HG03196 (cell line): Measurements from ENCODE around the gene HNRNPK.

Experiments
- ATAC-seq: cut with Tn5 transposase; IDR thresholded peaks from one replicate; pipeline ENCODE4 v1.9.1; 2021; ENCODE audit not compliant: unreplicated experiment

The HNRNPK gene

DNA sequence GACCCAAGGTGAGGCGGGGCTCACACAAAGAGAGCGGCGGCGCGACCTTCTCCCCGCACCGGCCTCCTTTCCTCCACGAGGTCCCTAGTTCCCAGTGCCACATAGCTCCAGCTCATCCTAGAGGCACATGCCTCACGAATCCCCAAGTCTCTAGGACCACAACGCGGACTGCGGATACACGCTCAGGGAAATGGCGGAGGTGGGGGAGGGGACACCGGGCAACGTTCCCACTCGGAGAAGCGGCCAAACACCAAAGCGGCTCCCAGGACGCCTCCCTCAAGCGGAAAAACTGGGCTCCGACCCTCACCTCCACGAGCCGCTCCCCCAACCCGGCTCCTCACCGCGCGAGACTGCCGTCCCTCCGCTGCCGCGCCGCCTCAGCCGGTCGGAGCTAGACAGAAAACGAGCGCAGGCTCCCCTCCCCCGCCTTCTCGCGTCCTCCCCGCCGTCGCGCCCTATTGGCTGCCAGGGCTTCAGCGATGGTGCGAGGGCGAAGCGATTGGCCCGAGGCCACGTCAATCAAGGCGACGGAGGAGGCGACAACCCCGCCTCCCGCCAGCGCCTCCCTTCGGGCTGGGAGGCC, at the start of gene HNRNPK:
Gene HNRNPK (minus strand): TSS at position 404 of the 583 bp plus-strand sequence. CDS start 1,963 bp downstream, outside the sequence.
- ATAC-seq = peak; percentile 84

DNA sequence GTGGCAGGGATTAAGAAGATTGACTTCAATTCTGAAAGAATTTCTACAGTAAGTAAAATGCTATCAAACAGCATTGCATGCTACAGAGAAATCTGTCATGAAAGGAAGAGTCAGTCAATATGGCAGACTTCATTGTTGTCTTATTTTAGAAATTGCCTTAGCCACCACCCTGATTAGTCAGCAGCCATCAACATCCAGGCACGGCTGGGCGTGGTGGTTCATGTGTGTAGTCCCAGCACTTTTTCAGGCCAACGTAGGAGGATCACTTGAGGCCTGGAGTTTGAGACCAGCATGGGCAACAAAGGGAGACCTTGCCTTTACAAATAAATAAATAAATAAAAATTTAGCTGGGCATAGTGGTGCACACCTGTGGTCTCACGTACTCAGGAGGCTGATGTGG, 47.2 kb upstream of the HNRNPK start:
- ATAC-seq = no peak

DNA sequence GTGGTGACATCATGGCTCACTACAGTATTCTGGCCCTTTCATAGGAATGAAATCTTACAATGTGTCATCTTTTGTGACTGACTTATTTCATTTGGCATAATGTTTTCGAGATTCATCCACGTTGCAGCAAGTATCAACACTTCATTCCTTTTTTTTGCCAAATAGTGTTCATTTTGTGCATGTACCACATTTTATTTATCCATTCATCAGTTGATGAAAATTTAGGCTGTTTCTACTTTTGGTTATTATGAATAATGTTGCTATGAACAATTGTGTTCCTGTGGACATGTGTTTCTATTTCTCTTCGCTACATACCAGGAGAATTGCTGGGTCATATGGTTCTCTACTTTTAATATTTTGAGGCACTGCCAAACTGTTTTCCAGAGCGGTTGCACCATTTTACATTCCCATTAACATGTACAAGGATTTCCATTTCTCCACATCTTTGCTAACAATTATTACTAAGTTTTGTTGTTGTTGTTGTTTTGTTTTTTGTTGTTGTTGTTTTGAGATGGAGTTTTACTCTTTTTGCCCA, 44.1 kb upstream of the HNRNPK start:
- ATAC-seq = no peak

DNA sequence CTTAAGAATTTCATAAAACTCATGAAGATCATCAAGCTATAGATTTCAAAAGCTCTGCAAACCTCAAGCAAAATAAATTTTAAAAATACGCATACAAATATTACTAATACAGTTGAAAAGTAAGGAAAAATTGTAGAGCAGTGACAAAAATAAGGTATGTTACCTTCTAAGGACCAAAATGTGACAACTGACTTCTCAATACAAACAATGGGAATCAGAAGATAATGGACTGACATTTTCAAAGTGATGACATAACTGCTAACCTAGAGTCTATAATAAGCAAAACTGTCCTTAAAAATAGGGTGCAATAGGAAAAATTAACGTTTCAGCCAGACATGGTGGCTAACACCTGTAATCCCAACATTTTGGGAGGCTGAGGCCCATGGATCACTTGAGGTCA, 27.6 kb upstream of the HNRNPK start:
- no peak for ATAC-seq

DNA sequence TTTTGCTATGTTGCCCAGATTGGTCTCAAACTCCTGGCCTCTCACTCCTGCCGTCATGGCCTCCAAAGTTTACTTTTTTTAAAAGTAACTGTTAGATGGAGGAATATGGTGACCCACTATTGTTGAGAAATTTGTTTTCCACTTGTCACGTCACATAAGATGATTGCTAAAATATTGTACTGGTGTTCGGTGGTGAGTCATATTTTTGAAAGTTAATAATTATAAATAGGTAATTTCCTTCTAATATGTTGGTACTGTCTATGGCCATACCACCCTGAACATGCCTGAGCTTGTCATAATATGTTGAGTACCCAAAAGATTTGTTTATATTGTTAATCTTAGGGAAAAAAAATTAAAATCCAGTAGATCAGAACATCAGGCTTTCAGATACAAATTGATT, 23.2 kb upstream of the HNRNPK start:
- no peak for ATAC-seq

DNA sequence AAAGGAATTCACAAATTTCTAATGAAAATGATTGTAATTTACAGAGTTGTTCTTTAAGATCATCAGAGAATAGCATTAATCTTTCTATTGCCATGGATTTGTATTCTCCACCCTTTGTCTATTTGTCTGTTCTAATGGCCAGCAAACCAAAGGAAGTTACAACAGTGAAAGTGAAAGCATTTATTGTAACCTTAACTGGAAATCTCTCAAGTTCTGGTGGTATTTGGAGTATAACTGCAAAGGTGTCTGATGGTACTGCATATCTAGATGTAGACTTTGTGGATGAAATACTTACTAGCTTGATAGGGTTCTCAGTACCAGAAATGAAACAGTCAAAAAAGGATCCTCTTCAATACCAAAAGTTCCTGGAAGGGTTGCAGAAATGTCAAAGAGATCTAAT, 22.3 kb upstream of the HNRNPK start:
- peak; percentile 70 for ATAC-seq

DNA sequence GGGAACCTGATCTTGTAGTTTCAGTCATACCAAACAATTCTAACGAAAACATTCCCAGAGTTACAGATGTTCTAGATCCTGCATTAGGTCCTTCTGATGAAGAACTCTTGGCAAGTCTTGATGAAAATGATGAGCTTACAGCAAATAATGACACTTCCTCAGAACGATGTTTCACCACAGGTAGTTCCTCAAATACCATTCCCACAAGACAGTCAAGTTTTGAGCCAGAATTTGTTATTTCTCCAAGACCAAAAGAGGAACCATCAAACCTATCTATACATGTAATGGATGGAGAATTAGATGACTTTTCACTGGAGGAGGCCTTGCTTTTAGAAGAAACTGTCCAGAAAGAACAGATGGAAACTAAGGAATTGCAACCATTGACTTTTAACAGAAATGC, 21.6 kb upstream of the HNRNPK start:
- no peak for ATAC-seq

DNA sequence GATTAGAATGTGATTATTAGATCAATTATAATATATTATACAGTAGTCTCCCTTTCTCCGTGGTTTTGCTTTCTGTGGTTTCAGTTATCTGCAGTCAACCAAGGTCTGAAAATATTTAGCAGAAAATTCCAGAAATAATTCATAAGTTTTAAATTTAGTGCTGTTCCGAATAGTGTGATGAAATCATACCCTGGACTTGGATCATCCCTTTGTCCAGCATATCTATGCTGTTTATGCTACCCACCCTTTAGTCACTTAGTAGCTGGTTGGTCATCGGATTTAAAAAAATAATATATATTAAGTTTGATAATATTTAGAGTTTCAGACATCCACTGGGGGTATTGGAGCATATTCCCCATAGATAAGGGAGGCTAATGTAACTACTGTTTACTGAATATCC, 20.2 kb upstream of the HNRNPK start:
- no peak for ATAC-seq

DNA sequence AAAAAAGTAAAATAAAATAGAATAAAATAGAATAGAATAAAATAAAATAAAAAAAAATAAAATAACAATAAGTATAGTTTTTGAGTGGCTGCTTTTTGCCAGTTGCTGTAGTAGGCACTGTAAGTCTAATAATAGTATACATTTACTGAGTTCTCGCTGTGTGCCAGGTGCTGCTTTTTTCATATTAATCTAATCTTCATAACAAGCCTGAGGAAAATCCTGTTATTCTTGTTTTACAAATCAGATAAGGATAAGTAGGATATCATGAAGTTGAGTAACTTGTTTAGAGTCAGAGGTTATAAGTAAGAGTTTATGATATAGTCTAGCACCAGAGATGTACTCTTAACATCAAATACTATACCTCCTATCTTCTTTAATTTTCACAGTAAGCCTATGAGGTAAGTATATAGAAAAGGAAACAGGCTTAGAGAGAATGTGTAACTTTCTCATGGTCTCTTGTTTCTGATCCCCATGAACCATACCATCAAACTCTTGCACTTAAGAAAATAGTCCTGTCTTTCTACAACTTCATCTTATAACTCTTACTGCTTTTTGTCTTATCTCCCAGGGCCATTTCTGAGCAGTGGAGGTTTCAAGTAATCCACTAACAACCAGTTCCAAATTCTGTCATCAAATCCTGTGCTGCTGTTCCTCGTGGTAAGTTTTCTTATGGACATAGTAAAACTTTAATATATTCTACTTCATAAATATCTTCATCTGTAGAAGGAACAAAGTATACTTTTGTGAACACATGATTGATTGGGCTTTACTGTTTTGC, 19.3 kb upstream of the HNRNPK start:
- ATAC-seq = no peak

DNA sequence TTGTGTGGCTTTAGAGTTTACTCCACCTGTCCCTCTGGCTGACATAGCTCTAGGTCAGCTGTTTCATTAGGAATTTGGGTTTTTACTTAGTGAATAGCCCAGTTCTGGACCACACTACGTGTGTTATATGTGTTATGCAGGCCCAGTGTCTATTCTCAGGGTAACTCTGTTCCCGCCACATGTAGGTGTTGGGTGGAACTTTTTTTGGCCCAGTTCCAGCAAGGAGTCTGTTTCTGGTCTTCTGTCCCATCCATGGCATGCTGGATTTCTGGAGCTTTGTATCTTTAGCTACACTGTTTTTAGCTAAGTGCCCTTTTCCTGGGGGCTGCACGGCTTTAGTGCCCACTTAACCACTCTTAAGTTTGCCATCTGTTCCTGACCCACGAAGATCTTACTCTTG, 16.1 kb upstream of the HNRNPK start:
- no peak for ATAC-seq

DNA sequence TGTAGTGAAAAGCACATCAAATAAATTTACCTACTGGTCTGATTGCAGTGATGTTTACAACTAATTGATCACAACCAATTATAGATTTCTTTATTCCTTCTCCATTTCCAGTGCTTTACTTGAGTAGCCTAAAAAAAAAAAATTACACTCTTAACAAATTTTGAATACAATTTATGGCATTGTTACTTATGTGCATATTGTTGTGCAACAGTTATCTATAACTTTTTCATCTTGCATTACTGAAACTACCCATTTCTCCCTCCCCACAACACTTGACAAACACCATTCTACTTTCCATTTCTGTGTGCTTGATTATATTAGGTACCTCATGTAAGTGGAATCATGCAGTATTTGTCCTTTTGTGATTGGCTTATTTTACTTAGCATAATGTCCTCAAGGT, 12.9 kb upstream of the HNRNPK start:
- ATAC-seq = no peak

DNA sequence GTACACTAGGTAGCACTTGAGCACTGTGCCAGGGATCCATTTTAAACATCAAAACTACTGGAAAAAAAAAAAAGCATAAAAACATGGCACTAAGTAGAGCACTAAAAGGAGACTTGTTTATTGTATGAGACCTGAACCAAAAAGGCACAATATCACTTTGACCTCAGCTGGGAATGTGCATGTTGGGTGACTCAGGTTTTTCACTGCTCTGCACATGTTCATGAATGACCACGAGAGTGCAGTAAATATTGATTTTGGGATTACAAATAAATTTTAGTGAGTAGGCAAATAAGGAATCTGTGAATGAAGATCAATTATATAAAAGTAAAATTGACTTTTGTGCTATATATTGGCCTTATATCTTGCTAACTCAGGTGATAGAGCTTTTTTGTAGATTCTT, 12.4 kb upstream of the HNRNPK start:
- ATAC-seq = no peak

DNA sequence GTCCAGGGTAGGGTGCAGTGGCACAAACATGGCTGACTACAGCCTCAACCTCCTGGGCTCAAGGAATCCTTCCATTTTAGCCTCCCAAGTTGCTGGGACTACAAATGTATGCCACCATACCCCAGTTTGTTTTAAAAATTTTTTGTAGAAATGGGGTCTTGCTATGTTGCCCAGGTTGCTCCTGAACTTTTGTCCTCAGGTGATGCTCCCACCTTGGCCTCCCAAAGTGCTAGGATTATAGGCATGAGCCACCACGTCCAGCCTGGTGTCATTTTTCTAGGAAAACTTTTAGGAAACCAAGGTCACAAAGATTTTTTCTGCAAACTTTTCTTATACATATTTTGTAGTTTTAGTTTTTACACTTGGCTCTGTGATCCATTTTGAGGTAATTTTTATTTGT, 11.3 kb upstream of the HNRNPK start:
- no peak for ATAC-seq

DNA sequence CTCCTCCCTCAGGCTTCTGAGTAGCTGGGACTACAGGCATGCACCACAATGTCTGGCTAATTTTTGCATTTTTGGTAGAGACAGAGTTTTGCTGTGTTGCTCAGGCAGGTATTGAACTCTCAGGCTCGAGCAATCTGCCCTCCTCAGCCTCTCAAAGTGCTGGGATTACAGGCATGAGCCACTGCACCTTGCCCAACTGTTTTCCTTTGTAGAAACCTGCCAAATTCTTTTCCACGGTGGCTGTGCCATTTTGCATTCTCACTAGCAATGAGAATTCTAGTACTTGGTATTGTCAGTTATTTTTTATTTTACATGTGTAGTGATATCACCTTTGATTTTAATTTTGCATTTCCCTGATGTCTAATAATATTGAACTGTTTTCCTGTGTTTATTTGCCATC, 8.4 kb upstream of the HNRNPK start:
- ATAC-seq = no peak

DNA sequence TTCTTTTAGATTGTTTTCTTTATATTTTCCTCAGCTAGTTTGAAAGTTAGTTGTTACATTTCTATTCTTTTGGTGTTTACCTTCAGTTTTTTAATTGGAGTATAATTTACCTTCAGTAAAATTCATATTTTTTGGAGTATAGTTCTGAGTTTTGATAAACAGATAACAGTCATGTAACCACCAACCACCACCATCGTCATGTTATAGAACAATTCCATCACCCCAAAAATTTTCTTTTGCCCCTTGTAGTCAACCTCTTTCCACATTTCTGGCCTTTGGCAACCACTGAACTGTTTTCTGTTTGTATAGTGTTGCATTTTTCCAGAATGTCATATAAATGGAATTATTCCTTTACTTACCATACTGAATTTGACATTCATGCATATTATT, 7.4 kb upstream of the HNRNPK start:
- ATAC-seq = no peak

DNA sequence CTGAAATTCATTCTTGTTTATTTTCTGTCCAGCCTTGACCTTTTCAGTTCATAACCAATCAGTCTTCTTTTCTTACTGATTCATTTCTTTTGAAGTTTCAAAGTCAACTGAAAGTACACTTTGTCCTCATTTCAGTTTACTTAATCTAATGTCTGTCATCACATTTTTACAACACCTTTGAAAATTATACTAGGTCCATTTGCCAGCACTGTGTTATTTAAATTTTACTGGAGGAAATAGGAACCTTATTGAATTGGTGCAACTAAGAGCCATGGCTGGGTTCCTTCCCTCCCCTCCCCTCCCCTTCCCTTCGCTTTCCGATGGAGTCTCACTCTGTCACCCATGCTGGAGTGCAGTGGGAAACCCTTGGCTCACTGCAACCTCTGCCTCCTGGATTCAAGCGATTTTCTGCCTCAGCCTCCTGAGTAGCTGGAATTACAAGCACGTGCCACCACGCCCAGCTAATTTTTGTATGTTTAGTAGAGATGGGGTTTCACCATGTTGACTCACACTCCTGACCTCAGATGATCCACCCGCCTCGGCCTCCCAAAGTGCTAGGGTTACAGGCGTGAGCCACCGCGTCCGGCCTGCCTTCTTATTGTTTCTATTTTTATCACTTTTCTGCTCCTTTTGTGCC, 6.9 kb upstream of the HNRNPK start:
- ATAC-seq = no peak

DNA sequence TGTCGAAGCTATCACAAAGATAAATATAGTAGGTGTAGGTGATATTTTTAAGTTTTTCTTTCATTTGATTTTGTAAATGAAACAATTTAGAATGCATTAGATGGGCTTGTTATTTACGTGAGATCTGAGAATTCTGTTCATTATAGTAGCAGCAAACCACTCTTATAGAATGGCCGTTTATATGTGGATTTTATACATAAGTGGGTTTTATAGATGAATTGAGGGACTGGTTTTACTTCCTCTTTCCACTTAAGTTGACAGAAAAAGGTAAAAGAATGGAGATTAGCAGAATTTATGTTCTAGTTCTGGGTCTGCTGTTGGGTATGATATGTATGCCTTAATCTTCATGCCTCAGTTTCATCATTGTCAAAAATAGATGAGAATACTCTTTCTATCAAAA, 6.2 kb upstream of the HNRNPK start:
- ATAC-seq = no peak

DNA sequence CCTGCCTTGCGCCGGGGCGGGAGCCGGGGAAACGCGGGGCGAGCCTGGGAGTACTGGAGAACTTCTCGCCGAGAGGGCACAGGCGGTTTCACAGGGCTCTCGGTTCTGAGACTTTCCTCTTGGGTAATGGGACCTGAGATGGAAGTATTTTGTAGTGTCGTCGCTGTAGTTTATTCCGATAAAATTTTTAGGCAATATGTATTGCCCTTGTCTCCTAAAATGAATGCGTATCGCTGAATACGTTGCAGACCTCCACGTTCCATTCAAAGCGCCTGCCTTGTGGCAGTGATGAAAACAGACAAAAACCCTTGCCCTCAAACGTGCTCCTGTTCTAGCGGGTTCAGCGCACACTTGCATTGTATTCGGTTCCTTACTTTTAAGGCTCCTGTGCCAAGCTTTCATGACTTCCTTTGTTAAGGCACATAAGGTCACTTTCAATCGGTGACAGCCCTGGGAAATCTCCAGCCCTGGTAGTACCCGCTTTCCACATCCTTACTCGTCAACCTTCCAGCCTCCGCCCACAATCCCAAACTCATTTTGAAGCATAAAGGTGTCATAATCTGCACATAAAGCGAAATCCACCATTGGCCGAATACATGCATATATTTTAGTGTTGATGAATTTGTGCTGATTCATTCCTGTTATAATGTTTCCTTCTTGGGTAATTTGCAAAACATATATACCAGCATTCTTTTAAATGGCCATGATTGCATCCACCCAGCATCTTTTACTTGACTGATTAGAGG, 1.3 kb upstream of the HNRNPK start:
- ATAC-seq = peak; percentile 16

DNA sequence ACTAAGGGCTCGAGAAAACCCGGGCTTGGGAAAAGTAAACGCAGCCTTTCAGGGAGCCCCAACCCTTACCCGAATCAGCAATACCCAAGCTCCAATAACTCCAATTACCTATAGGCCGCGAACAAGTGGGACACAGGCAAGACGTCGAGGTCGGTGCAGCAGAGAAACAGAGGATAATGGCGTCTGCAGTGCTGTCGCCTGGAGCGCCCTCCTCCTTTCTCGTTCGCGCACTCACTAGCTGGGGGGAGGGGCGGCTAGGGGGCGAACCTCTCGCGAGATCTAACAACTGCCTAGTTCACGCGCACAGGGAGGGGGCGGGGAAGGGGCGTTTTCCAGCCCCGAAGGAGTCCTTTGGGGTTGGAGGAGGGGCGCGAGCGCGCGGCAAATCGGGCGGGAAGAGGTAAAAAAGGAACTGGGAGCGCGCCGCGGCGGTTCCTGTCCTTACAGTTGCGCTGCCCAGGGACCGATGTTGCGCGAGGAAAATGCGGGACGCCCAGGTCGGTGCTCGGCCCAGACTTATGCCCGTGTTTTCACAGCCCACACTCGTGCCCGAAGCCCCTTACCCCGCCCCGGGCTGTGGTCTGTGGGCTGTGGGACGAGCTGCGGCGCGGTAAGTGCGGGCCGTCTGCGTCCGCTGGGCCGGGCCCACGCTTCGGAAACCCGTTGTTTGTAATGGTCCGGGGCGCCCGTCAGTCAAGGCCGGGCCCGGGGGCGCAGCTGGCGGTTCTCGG, 545 bp upstream of the HNRNPK start, which contains the start of gene RMI1:
Gene RMI1 (plus strand): TSS at position 411 of the 731 bp plus-strand sequence. CDS start 20,182 bp downstream, outside the sequence.
- peak; percentile 70 for ATAC-seq

DNA sequence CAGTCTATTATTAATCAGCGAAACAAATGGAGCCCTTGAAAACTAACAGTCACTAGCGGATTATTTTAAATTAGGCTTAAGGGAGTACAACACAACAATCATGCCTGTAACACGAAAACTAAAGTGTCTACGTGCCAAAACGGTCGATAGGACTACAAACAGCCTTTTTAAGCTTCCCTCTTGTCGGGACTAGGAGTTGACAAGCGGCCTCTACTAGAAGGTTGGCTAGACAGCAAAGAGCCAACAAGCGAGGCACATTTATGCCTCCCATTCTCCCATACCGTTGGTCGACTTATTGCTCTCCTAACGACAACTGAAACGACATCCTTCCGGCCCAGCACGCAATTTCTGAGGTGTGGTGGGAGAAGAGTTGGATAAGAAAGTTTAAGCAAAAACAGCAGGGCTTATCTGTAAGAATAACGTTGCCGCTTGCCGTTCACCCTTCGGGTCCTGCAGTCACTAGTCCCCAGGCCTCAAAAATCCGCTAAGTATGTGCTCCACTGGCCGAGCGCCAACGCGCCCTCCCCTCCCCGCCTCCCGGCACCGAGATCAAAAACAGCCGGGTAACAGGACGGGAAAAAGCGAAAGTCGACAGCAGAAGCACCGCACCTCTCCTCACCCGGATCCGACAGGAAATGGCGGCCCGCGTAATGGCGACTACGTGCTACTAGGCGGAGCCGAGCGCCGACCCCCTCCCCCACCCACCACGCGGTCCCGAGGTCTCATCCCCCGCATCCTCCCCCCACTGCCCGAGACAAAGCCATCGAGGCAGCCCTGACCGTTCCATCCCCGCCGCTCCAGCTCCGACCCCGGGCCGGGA, 813 bp downstream of the HNRNPK start:
- peak; percentile 24 for ATAC-seq
